GDM1 (cell line): ENCODE results near the gene IER5.

Source experiments
- DNase-seq: peaks from one replicate; lab custom pipeline; 2025; lab: John Stamatoyannopoulos, UW

Gene IER5

DNA sequence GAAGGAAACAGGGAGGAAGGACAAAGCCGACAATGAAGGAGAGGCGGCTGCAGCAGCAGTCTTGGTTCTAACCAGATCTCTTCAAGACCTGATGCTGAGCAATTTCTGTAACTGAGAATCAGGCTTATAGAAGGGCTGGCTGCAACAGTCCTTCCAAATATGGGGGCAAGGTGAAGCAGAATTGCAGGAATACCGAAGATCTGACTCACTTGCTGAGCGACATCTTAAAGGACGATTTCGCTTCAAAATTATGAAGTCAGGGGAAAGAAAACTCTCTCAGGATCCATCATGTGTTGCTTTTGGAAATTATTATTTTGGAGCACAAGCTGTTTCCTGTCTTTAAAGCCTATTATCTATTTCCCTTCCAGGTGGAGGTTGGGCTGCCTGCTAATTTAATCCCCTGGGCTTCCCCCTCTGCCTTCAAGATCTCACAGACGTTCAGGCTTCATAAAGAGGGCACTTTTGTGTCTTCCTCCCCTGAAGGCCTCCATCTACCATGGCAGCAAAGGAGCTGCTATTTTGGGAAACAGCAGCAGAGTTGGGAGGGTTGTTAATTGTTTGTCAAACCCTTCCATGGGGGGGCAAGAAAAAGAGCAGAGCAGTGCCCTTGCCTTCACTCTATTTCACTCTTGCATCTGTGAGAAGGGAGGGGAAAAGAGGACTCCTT, 10.8 kb upstream of the IER5 start:
- no peak for DNase-seq

DNA sequence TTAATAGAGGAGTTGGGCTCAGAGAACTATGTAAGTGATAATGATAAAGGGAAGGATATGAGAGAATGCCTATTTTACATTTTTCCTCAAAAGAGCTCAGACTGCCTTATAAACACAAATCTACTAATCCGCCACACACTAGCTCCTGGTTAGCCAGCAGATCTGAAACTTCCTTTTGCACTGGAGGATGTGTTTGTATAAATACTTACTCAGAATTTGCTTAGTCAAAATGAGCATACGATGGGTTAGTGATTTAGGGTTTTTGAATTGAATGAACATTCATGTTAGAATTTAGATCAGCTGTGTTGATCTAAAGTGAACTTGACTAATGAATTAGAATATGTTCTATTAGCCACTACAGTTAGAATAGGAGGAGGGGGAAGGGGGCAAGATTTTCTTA, 9.1 kb upstream of the IER5 start:
- DNase-seq, result no peak

DNA sequence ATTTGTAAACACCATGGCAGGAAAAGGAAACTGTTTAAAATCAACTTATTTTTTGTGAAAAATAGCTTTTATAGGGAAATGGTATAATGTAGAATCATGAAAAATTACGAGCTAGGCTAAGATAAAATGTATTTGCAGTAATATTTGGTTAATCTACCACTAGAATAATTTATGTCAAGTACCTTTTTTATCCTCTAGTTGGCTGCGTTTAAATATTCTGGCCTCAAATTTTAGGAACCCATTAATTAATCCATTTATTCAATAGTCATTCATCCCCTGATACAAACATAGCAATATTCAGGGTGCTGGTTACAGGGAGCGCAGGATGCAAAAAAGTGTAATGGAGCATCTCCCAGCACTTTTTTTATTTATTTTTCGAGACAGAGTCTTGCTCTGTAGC, 8.6 kb upstream of the IER5 start:
- DNase-seq, result no peak

DNA sequence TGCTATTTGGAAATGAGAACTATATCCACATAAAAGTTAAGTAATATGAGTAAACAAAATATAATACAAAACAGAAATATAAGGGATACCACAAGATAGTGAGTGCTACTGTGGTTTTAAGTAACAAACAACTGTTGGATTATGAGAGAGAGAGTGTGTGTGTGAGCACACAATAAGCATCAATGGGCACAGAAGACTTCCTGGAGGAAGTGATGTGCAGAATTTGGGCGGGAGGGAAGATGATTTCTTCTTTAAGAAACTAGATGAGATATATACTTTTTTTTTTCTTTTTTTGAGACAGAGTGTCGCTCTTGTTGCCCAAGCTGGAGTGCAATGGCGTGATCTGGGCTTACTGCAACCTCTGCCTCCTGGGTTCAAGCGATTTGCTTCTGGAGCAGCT, 7.9 kb upstream of the IER5 start:
- no peak for DNase-seq

DNA sequence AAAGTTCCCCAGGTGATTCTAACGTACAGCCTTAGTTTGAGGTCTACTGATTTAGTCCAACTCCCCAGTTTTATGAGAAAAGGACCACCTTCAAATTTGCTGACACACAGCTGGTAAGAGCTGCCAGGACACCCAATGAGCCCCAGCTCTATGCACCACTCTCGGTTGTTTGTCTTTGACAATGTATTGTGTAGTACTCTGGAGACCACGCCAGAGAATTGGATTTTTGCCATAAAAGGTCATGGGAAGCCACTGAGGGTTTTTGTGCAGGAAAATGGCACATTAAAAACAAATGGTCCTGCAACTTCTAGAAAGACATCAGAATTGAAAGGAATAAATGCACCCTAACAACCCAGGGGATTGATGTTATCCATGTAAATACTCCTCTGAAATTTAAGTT, 7.1 kb upstream of the IER5 start:
- no peak for DNase-seq

DNA sequence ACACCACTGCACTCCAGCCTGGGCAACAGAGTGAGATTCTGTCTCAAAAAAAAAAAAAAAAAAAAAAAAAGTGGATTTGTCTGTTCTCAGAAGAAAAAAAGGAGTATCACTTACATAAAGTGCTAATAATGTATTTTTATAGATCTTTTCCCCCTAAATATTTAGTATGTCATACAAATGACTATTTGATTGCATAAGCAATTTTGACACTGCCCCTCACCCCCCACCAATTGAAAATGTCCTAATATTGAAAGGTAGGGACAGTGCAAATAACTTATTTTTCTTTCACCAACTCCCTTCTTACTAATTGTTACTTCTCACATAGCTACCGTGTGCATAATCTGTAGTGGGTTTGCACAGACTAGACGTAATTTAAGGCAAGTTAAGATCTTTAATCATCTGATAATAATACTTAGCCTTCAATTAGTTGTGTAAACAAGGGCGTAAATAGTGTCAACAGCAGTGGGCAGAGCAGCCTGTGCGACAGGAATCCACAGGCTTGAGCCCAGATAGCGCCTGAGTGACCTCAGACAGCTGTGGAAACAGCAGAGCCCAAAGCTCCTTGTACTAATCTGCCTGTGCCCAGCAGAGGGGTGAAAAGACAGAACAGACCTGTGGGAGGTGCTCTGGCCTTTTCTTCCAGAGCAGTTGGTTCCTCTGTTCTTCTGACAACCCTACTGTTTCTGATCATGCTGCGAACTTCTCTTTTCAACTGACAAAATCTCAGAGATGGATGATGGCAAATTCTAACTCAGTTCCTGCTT, 4.5 kb upstream of the IER5 start:
- DNase-seq, result peak; percentile 78

DNA sequence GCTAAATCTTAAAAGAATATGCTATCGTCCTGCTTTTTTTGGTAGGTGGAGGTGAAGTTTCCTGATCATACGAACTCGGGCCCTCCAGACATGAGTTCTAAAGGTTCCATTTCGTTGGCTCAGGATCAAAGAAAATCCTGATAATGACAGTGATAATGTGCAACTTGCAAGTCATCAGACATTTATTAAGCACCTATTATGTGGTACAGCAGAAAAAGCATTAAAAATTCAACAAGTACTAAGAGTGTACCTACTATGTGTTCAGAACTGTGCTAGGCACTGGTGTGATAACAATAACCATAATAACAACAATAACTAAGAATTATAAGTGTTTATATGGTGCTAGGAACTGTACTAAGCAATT, 3.9 kb upstream of the IER5 start:
- DNase-seq, result no peak

DNA sequence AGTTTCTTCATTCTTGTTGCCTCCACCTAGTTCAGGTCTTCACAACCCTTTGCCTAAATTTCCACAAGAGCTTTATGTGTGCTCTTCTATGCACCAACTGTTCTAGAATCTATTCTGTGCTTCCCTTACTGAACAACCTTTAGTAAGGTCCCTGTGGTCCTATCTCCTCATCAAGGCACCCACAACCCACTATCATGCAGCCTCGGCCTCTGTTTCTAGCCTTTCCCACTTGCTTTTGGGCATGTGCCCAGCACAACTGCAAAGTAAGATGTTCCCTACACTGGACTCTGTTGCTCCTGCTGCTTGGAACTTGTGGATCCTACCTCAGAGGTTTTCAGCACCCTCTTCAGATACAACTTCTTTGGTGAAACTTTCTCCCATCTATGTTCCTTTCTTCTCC, 2.4 kb upstream of the IER5 start:
- DNase-seq, result no peak

DNA sequence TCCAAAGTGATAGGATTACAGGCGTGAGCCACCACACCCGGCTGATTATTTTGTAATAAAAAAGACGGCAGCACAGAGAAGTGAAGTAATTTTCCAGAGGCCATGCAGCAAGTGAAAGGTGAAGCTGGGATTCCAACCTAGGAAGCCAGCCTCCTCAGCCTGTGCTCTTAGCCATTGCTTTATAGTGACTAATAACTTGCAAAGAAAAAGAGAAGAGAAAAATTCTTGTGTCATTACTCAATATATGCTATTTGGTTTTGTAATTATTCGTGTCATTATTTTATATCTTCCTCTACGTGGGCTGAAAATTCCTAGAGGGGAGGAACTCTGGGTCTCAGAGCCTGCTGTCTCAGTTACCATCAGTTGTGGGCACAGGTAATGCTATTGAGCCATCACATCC, 1.6 kb upstream of the IER5 start:
- no peak for DNase-seq

DNA sequence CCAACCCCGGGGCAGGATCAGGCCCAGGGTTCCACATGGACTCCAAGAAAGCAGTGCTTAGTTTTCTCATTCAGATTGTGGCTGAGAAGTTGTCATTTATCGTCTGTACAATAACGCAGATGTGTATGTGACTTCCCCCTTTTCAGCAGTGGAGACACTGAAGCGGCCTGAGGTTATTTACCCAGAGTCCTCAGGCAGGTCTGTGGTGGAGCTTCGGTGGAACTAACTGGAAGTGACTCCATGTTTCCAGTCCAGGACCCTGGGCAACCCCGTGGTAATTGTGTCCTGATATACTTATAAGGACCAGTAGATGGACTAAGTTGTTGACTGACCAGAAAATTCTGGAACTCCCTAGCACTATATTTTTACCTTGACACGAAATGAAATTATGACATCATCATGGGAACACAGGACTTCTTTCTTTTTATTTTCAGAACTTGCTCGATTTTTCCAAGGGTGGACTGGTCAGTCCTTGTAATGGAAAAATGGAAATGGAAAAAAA, 1.0 kb upstream of the IER5 start:
- DNase-seq, result peak; percentile 78

DNA sequence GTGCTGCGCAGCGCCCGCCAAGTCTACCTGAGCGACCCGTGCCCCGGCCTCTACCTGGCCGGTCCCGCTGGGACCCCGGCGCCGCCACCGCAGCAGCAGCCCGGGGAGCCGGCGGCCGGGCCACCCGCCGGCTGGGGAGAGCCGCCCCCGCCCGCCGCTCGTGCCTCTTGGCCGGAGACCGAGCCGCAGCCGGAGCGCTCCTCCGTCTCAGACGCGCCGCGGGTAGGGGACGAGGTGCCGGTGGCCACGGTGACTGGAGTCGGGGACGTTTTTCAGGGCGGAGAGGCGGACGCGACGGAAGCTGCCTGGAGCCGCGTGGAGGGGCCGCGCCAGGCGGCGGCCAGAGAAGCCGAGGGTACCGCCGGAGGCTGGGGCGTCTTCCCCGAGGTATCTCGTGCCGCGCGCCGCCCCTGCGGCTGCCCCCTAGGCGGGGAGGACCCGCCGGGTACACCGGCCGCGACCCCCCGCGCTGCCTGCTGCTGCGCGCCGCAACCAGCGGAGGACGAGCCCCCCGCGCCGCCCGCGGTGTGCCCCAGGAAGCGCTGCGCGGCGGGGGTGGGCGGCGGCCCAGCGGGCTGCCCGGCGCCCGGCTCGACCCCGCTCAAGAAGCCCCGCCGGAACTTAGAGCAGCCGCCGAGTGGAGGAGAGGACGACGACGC, 646 bp downstream of the IER5 start:
- no peak for DNase-seq

DNA sequence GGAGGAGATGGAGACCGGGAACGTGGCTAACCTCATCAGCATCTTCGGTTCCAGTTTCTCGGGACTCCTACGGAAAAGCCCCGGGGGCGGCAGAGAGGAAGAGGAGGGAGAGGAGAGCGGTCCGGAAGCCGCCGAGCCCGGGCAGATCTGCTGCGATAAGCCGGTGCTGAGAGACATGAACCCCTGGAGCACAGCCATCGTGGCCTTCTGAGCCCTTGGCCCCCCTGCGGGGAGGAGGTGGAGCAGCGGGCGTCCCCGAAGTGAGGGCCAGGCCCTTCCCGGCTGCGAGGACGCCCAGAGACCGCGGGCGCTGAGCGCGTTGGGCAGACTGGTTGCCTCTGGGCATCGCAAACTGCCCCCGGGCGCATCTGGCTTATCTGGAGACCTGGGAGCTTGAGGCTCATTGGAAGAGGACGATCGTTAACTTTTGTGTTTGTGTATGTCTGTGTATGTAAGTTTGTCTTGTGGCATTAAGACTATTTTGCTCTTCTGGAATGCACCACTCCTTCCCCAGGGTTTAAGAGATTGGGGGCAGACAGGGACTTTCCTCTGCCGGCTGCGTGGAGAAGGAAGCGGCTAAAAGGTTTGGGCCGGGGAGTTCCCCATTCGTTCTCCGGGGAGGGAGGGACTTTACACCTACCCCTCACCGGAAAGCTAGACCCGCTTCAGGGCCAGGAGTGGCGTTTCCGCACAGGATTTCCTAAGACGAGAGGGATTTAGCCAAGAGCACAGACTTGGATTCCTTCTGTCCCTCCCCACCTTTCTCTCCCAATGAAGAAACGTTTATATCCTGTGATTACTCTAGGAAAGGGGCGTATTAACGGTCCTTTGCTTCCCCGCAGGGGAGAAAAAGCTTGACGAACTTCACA, 1.4 kb downstream of the IER5 start:
- DNase-seq, result peak; percentile 34

DNA sequence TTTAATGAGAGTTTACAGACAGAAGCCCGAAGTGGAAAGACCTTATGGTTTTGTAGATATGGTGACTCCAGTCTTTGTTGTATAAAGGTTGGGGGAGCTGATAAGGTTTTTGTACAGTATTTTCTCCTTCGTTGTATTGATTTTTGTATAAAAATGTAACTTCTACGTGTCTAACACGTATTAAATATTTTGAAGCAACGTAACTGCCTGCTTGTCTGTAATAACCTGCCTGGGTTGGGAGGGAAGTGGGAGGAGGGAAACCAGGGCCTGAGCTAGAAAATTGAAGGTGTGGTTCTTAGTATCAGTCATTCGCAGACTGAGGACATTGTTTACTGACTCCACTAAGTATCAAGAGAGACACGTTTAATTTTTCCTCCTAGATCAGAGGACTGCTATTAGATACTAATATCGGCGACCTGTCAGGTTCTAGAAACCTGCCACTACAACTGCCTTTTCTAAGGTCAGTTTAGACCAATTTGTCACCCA, 2.2 kb downstream of the IER5 start:
- no peak for DNase-seq

DNA sequence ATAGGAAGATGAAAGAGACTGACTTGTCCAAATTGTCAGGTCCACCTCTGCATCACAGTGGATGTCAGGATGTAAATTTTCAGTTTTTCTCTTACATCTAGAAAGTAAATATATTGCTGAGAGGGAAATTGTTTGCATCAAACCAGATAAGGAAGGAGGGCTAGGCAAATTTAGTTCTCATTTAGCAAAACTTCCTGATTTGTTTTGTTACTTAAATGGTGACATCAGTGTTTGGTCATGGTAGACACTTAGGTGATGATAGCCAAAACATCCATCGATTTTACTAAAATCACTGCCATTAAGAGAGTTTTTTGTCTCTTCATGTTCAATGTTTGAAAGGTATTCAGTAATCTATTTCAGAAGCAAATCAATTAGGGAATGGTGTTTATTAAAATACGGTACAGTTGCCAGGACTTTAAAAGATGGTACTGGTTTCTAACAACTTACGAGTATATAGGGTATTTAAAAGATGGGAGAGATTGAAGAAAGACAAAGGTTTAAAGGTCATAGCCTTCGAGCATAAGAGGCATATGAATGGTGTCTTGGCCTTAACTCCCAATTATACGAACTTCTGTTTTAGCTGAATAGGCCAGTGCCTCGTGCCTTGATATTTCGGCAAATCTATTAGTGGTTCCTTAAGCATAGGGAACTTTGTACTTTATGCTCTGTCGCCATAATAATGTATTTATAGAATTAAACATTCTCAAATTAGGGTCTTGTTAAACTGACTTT, 3.0 kb downstream of the IER5 start:
- no peak for DNase-seq

DNA sequence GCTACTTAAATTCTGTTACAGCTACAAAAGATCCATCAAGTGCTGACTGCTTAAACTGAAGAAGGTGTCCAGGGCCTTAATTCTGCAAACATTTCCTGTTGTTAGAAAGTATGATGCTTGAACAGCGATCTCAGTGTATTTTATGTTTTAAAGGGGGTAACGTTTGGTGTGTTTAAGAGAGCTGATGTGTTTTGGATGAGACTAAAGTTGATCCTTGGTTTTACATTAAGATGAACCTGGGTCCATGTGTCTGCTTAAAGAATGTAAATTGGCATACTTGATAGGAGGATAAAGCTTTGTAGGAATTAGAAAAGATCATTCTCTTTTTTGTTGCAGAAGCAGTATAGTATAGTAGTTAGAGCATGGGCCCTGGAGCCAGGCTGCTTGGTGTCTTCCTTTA, 3.6 kb downstream of the IER5 start:
- no peak for DNase-seq

DNA sequence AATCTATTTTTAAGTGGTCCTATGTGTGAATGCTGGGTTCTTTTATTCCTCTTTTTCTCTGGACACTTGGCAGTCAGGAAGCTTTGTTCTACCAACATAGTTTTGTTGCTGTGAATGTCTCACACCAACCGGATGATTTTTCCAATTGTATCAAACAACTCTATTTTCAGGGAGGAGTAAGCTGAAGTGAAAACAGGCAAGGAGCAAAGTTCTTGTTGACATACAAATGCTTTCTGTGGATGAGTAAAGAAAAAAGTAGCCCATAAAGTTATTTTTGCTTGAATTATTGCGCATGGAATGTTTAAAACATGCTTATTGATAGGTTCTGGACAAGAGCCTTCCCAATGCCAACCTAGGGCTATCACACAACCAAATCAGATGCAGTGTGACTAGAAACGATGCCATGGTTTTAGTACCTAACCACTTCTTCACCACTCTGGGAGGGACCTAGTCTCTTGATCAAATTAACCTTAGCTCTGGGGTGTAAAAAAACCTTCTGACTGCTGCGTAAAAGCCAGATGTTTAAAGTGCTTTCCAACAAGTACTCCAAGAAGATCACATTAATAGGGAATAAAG, 4.5 kb downstream of the IER5 start:
- no peak for DNase-seq

DNA sequence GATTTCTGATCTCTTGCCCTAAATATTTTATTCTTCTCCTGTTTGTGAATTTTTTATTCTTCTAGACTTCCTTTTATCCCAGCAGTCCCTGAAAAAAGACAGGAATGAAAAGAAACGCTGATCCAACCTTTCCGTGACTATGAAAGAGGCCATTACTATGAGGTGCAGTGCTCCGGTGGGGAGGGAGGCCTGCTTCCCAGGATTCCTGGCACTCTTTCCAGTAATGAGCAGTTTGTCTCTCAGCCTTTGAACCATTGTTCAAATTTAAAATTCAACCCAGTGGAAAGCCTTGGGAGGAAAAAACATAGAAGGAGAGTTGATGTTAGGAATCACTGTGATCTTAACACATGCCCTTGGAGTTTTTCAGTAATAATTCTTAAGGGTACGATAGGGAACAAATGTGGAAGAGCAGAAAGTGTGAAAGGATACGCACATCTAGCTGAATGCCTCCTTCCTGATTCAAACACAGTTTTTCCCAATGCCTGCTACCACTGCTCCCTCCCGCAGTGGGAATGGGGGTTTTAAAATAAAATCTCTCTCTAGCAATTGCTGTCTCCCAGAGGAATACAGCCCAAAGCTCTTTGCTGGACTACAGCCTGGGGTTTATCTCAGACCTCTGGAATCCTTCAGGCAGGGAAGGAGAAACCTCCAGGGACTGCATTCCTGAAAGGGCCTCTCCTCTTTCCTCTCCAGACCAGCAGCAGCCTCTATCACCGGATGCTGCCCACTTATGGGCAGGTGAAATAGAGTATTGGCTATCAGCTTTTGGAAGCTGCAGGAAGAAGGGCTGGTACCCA, 6.1 kb downstream of the IER5 start:
- DNase-seq, result no peak

DNA sequence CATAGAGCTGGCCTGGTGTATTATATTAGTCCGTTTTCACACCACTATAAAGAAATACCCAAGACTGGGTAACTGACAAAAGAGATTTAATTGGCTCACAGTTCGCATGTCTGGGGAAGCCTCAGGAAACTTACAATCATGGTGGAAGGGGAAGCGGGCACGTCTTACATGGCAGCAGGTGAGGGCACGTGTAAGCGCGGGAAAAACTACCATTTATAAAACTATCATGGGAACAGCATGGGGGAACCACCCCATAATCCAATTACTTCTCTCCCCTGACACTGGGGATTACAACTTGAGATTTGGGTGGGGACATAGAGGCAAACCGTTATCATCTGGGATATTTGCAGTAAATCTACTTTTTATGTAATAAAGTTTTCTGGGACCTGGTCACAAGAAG, 6.8 kb downstream of the IER5 start:
- no peak for DNase-seq

DNA sequence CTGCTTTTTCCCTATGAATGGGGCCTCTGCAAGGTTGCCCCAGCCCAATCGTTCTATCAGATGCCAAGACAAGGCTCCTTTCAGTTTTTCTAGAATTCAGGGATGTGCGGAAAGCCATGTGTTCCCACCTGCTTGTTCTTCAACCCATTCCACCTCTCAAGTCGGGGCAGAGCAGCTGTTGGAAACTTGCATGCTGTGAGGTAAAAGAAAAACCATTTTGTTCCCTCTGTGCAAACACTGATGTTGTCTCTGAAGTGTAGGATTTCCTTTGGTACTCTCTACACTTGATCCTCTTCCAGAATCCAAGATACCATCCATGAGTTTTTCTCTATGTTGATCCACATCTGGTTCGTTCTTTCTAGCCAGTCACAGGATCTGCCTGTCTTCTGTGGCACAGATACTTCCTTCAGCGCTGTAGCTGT, 7.3 kb downstream of the IER5 start:
- no peak for DNase-seq

DNA sequence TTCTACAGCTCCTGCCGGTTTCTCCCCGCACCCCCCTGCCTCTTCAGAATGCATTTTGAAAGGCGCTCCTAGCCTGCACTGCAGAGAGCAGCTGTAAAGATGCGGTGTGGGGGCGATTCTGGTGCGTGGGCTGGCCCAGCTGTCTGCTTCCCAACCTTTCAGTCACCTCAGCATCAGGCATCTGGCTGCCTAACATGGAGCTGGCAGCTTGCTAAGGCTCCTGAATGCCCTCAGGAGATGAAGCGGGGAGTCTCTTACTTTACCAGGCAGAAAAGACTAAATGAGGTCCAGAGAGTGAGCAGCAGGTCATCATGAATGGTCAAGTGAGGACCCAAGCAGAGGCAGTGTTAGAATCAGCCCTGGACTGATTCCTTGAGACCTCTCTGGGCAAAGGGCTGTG, 8.7 kb downstream of the IER5 start:
- DNase-seq, result no peak
